Activated T-helper 1 cell treated with anti-CD3 and anti-CD28 coated beads, Interleukin-2, amount 50 U/mL, for 16 hours (primary cell): ENCODE measurements around the gene SPG7.
A peak's percentile ranks its signal among the peaks of the same experiment; 100 is the strongest.

Experiments used
- DNase-seq, 2 donors: peaks; one replicate each; pipeline ENCODE4 v3.0.0-alpha.2; 2020; ENCODE audit warnings: low read depth in 1 of 2, low spot score in 1 of 2

SPG7 gene

GRCh38 chr16:89595330-89596060 lies 87.3 kb downstream of the SPG7 start:
- no peak for DNase-seq

- no peak for DNase-seq
Measured at GRCh38 chr16:89596061-89596689, 88.0 kb downstream of the SPG7 start.

DNA sequence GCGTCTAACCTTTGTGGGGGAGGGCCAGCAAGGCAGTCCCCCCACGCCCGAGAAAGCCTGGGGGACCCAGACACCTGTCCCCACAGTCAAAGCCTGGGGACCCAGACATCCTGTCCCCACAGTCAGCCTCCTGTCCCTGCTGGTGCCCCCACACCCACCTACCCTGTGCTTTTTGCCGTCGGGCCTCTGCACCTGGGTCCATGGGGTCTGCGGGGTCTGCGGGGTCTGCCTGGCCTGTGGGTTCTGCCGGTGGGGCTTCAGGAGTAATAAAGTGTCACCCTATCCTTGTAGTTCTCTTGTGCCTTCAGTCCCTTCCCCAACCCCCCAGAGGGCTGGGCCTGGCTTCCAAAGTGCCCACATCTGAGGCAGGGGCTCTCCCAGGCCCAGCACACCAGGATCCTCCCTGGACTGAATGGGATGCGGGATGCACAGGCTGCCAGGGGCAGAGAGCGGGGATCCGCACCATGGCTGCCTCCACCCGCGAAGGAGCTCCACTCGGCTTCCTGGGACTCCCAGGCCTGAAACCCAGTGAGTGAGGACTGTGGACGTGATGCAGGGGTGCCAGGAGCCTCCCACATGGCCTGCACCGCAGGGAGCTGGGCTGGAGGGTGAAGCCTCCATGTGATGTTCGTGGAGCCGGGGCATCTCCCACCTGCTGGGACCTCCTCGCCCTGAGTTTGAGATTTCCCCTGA lies 88.9 kb downstream of the SPG7 start:
- DNase-seq: no peak

DNA sequence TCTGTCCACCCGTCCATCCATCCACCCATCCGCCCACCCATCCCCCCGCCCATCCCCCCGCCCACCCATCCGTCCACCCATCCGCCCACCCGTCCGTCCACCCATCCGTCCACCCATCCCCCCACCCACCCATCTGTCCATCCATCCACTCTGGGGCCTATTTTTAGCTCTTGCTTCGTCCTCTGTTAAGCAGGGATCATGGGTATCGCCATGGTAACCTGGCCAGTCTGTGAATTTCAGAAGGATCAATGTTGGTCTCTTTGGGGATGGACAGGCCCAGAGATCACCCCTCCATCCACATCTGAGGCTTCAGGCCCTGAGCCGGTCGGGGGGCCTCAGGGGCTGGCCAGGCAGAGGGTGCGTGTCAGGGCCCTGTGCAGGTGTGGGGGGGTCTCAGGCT lies 90.0 kb downstream of the SPG7 start:
- DNase-seq: no peak

DNA sequence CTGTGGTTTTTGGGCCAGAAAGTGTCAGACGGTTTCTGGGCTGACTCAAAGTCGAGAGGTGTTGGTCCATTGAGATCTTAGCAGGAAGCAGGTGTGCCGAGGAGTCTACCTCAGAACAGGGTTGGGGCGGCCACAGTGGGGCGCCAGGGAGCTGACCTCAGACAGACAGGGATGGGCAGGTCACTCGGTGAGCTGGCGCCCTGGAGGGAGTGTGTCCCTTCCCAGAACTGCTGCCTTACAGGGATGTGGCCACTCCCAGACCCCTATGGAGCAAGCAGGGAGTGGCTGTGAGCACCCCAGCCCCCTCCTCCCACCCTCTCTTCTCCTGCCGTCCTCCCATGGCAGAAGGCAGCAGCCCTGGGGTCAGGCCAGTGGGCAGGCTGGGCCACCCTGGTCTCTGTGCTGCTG lies 91.3 kb downstream of the SPG7 start:
- DNase-seq: no peak

GRCh38 chr16:89599902-89600301 lies 91.7 kb downstream of the SPG7 start:
- DNase-seq: no peak

DNA sequence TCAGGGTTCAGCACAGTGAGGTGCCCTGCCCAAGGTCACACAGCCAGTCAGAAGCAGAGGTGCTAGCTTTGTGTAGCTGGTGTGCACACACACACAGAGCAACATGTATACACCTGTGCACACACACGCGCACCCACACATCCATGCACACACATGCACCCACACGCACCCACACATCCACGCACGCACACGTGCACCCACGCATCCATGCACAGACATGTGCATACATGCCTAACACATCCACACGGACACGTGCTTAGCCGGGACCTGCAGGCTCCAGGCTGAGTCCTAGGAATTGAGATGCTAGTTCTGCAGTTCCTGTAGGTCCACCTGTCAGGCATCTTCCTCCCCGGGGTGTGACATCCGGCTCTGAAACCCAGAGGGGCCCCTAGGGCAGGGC lies 92.2 kb downstream of the SPG7 start:
- no peak for DNase-seq

GRCh38 chr16:89600956-89601355 lies 92.8 kb downstream of the SPG7 start:
- no peak for DNase-seq

- DNase-seq: no peak
Measured at GRCh38 chr16:89601906-89602272, 93.7 kb downstream of the SPG7 start.

DNA sequence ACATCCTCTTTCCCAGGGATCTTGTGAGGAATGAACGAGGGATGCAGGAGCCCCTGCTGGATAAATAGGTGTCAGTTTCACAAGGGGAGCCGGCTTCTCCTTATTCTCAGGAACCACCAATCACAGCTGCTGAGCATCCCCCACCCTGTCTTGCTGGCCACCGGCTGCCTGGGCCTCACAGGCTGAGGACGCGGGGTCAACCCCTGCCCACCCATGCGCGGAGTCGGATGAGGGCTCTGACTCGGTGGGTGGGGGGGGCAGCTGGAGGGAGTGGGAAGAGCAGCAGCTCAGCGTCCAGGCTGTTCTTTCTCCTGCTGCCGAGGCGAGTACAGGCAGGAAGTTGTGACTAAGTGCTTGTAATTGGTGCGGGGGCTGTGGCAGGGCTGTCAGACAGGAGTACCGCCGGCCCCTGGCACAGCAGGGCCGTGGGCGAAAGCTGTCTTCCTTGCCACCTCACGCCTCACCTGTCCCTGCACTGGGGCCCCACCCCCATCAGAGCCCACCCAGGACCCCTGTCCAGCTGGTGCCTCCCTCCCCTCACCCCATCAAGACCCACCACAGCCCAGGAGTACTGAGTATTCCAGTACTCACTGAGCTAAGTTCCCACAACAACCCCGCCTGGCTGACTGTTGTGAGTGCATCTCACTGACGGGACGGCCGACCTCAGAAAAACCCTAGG lies 94.2 kb downstream of the SPG7 start:
- DNase-seq: peak in 1 of 2 donors; percentile 43

DNA sequence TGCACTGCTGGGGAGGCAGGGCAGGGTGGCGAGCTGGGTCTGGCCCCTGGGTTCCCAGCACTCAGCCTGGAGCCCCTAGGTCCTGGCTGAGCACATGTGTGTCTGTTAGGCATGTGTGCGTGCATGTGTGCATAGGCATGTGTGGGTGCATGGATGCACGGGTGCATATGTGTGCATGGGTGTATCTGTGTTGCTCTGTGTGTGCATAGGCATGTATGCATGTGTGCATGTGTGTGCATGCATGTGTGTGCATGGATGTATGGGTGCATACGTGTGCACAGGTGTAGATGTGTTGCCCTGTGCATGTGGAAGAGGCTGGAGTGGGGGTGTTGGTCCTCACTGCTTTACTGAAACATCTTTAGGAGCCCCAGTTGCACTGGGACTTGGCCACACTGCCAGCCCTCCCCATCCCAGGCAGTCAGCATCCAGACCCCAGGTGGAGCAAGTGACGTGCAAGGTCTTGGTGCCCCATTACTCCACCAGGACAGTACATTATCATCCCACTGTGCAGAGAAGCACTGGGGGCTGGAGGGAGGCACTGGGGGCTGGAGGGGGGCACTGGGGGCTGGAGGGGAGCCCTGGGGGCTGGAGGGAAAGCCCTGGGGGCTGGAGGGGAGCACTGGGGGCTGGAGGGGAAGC lies 94.9 kb downstream of the SPG7 start:
- no peak for DNase-seq

DNA sequence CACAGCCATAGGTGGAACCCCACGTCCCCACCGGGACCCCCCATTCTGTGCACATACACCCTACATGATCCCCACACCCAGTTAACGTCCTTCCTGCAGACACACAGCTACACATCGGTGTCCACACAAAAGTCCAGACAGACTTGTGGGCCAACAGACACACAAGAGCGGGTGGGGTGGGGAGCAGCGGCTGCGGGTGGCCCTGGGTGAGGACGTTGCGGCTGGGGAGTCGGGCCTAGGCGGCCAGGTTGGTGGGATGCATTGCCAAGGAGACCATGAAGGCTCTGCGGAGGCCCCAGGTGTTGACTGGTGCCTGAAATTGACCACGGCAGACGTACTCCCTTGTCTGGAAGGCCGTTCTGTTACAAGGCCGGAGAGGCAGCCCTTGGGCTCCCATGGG lies 96.6 kb downstream of the SPG7 start:
- DNase-seq: no peak

DNA sequence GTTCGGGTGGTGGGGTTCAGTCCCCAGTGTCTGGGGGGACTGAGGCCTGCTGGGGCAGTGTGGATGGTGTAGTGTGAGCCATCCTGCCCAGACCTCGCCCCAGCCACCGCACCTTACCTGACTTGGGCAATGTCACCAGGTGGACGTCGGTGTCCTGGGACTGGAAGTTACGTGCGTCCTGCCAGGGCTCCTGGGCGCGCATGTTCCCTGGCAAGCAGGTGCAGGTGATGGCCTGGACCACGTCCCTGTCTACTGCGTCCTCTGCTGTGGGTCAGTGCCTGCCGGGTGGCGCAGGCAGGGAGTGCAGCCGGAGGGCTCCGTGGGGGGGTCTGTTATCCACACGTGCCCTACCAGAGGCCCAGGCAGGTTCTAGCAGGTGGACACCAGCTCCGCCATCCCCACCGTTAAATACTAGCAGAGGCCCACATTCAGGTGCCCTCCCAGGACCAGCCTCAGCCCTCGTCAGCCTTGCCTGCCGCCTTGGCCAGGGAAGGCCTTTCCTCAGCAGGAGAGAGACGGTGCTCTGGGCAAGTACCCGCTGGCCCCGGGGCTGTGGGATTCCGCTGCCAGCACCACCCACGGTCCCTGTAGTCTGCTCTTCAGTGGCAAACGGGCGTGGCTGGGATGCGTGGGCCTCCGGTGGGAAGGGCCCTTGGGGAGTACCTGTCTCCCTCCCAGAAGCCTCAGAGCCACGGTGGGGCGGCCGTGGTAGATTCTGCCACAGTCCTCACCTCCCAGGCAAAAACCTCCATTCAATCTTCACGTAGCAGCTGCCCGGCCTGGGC lies 97.2 kb downstream of the SPG7 start:
- DNase-seq: no peak

GRCh38 chr16:89606006-89606405 lies 97.8 kb downstream of the SPG7 start:
- no peak for DNase-seq
